Smooth muscle cell of the brain vasculature (primary cell): ENCODE data around the gene C17orf114.

Source experiments
- DNase-seq: peaks from one replicate; pipeline ENCODE4 v3.0.0-alpha.2; 2012; ENCODE audit warnings: low read depth, low spot score

C17orf114 gene

GRCh38 chr17:4823373-4824089, 21.4 kb upstream of the C17orf114 start:
- no peak for DNase-seq

GRCh38 chr17:4822835-4823234, 20.7 kb upstream of the C17orf114 start:
- DNase-seq = no peak

GRCh38 chr17:4818276-4818675, 16.1 kb upstream of the C17orf114 start:
- DNase-seq = no peak

- DNase-seq = no peak
Measured at GRCh38 chr17:4816826-4817225, 14.7 kb upstream of the C17orf114 start.

- DNase-seq = no peak
Measured at GRCh38 chr17:4815043-4815675, 13.0 kb upstream of the C17orf114 start.

GRCh38 chr17:4812690-4813089, 10.6 kb upstream of the C17orf114 start:
- no peak for DNase-seq

GRCh38 chr17:4811471-4811870, 9.3 kb upstream of the C17orf114 start:
- DNase-seq = no peak

GRCh38 chr17:4810696-4811290, 8.7 kb upstream of the C17orf114 start:
- DNase-seq = no peak

GRCh38 chr17:4808378-4808767, 6.2 kb upstream of the C17orf114 start:
- no peak for DNase-seq

- DNase-seq = no peak
Measured at GRCh38 chr17:4807605-4808377, 5.7 kb upstream of the C17orf114 start.

- peak; percentile 24 for DNase-seq
Measured at GRCh38 chr17:4806777-4807604, 4.9 kb upstream of the C17orf114 start, which contains the start of gene PLD2. TSS of gene PLD2 (plus strand) at chr17:4807152. CDS start at chr17:4807773, 621 bp downstream.

GRCh38 chr17:4806456-4806776, 4.3 kb upstream of the C17orf114 start:
- DNase-seq = no peak

- DNase-seq = no peak
Measured at GRCh38 chr17:4800462-4801196, 1.5 kb downstream of the C17orf114 start.

- DNase-seq = no peak
Measured at GRCh38 chr17:4796552-4796920, 5.6 kb downstream of the C17orf114 start.

GRCh38 chr17:4795168-4795567, 7.0 kb downstream of the C17orf114 start:
- DNase-seq = no peak

GRCh38 chr17:4790705-4791088, 11.4 kb downstream of the C17orf114 start:
- DNase-seq = no peak

GRCh38 chr17:4789951-4790704, 12.0 kb downstream of the C17orf114 start:
- peak; percentile 37 for DNase-seq

- DNase-seq = no peak
Measured at GRCh38 chr17:4789701-4789950, 12.5 kb downstream of the C17orf114 start.

GRCh38 chr17:4788807-4789700, 13.1 kb downstream of the C17orf114 start, which contains the start of gene GLTPD2:
TSS of gene GLTPD2 (plus strand) at chr17:4788964. CDS start at chr17:4789012, 48 bp downstream.
- DNase-seq = no peak
